Muscle of back (tissue), 11 donors: Measurements from ENCODE around the gene KIRREL1. TPM values are rescaled to one million over a fixed set of nuclear protein-coding genes. Genes with fewer than 3 reads are reported as not detected.

Experiments used
- DNase-seq, 3 donors: peaks; one replicate each; pipeline versions ENCODE4 v3.0.0 to v3.0.0-alpha.2; 2013
- polyA plus RNA-seq, 10 donors: library from polyadenylated mRNA; unstranded; fragments of 120-200 nt; gene quantifications; one replicate each; pipeline ENCODE4 v1.2.1, GENCODE V29; 2013; ENCODE audit not compliant: insufficient read length in 10 of 10

The KIRREL1 gene
- polyA plus RNA-seq, 10 donors: 27.1 to 55.1 (median 33.0) TPM

DNA sequence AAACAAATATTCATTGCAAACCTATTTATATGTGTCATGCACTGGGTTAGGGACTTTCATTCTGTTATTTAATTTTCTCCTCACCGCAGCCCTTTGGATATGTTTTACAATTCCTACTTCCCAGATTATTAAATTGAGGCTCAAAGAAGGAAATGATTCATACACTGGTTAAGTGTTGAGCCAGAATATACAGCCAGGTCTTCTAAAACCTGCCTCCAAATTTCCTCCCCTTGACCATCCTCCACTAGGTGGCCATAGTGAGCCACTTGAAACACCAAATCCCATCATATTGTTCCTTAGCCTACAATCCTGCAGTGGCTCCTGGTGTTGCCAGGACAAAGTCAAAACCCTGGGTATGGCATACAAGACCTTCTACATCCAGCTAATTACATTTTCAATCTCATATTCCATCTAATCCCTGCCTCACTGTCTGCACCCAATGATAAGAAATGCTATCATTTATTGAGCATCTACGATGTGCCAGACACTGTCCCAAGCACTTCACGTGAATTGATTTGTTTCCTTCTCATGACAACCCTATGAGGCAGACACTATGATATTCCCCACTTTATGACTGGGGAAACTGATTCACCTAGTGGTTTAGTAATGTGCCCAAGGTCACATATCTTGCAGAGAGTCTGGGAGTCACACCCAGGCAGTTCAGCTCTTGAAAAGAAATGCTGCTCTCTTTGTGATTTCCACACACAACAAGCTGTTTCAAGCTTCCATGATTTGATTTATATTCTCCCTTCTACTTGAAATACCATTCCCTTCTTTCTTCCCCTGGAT lies 23.6 kb upstream of the KIRREL1 start:
- DNase-seq: peak; percentile 53 to 66 (median 64)

DNA sequence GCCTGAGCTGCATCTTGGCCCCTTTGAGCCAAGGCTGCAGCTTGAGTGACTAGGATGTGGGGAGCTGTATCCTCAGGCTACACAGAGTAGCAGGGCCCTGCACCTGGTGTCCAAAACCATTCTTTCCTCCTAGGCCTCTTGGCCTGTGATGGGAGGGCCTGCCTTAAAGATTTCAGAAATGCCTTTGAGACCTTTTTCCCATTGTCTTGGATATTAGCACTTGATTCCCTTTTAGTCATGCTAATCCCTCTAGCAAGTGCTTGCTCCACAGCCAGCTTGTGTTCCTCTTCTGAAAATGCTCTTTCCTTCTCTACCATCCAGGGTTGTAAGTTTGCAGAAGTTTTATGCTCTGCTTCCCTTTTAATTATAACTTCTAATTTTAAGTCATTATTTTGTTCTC lies 21.7 kb upstream of the KIRREL1 start:
- no peak for DNase-seq

- no peak for DNase-seq
These were observed 18.1 kb upstream of the KIRREL1 start for GRCh38 chr1:157975228-157975950.

GRCh38 chr1:157976888-157977287 lies 16.6 kb upstream of the KIRREL1 start:
- DNase-seq: no peak

DNA sequence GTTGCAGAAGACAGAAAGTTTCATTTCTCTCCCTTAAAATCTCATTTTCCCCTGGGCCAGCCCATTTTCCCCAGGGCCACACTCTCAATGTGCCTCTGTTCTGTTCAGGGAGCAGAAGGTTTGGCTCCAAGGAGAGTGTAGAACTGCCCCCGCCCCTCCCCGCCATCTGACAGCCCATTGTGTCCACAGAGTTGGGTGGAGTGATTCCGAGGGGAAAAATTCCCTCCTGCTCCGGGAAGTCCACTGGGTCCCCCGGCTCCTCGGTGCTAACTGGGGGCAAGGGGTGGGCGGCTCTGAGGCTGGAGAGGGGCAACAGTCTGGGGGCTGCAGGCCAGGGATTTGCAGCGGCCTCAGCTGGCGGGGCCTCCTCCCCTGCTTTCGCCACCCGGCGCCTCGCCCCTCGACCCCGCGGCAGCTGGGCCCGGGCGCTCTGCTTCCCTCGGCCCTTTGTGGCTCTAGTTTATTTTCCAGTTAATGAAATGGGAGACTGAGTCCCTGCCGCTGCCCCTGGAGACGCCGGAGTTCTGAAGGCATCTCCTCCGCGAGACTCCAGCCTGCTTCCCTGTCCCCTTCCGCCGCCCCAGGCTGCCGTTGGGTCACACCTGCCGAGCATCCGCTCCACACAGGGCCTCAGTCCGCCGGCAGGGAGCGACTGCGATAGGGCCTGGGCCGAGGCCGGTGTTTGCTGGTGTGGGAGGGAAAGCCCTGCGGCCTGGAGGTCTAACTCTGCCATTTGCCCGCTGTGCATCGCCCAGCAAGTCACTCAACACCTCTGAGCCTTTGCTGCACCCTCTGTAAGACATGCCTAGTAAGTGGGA lies 14.7 kb upstream of the KIRREL1 start:
- peak in 1 of 3 donors; percentile 20 for DNase-seq

DNA sequence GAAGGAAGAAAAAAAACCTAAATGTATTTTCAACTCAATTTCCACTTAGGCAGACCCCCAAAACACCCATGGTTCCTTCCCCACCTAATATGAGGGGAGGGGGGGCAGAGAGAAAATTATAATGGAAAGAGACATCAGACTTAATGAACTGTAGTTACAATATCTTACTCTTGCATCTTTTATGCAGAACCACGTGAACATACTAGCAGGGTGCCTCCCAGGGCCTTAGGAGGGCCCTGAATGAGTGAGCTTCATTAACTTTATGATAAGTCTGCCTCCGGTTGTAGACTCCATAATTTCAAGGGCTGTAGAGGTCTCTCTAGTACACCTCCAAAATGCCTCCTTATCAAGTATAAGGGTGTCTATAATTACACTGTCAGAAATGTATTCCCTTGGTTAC lies 11.3 kb upstream of the KIRREL1 start:
- DNase-seq: no peak

- no peak for DNase-seq
These were observed 9.7 kb upstream of the KIRREL1 start for GRCh38 chr1:157983787-157984186.

- DNase-seq: no peak
These were observed 9.0 kb upstream of the KIRREL1 start for GRCh38 chr1:157984469-157984868.

DNA sequence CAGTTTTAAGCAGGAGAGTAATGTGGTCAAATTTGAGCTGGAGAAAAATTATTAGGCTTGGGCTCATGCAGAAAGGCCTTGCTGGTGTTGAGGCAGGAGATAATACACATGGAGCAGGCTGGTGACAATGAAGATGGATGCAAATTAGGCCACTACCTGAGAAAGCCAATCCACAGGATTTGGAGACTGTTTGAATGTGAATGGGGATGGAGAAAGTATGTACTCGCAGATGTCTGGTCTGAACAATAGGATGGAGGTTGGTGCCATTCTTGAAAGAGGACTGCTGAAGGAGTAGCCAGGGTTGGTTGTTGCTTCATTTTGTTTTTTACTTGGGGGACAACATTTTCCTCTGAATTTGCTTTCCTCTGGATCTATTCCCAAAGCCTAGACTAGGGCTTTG lies 8.0 kb upstream of the KIRREL1 start:
- DNase-seq: no peak

GRCh38 chr1:157988002-157988401 lies 5.4 kb upstream of the KIRREL1 start:
- no peak for DNase-seq

DNA sequence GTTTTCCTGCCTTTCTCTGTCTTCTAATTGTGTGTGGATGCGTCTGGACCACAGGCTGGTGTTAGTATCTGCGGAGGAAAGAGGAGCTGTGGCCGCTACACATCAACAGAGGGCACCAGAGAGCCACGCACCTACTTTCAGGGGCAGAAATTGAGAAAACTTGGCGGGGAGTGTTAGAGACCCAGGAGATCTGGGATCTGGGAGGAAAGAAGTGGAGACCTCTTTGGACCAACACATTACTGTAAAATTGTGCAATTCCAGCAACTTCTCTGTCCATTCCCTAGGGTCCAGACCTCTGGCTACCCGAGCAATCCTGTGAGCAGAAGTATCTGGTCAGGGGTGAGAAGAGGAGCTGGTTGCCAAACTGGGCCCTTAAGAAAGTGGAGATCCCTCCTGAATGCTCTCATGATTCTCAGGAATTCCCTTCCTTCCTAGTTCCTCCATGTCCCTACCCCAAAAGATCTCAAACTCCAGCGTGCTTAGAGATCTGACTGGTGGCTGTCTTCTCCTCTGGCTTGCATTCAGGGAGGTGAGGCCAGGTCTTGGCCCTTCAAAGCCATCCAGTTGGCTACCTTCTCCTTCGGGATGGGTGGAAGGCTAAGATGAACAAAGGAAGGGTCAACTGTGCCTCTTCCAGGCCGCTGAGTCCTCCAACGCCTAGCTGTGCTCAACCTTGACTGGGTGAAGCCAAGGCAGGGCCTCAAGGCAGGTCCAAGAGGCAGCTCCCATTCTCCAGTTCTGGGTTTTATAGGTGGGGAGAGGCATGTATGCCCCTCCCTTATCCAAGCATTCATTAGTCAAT lies 1.2 kb upstream of the KIRREL1 start:
- peak; percentile 71 to 91 (median 86) for DNase-seq

DNA sequence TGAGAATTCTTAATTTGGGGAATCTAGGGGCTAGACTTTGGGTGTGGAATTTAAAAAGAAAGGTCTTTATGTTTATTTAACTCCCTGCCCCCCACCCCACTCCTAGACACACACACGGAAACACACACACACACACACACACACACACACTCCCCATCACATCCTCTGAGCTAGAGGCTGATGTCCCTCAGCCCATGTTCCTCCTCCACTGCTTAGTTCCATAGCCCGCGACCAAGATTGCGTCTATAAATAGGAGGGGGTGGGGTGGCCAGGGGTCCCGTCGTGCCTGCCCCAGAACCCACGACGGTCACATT lies 655 bp upstream of the KIRREL1 start:
- no peak for DNase-seq

GRCh38 chr1:157993918-157994605 lies 617 bp downstream of the KIRREL1 start:
- peak in 1 of 3 donors; percentile 75 for DNase-seq

DNA sequence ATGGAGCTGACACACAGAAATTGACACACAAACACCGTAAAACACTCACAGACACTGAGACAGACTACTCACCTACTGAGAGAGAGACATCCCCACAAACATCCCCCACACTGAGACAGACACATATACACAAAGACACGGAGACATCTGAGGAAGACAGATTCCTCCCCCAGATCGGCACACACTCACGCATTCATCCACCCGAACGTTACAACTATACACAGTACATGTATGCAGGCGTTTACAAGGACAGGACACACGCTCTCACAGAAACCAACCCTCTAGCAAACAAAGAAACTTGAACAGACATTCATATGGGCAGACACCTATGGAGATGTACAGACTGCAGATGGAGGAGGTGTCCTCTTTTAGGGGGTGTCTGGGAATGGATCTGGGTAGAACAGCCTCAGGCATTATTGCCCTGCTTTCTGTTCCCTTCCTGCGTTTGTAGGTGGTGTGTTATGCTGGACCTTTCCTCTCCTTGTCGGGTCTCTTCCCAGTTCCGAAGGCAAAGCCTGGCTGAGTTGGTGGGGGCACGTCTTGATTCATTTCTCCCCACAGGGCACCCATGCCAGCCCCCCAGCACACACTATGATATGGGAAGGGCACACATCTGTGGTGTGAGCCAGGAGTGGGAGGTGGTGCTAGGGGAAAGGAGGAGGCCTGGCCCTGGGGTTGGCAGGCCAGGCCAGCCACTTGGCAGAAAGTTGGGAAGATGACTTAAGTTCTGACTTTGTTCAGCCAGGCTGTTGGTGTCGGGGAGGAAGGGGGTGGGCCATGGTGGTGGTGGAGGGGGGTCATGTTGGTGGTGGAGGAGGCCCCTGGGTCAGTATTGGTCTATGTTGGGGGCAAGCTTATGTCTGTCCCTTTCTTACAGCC lies 1.5 kb downstream of the KIRREL1 start:
- DNase-seq: peak in 1 of 3 donors; percentile 78

- DNase-seq: no peak
These were observed 2.2 kb downstream of the KIRREL1 start for GRCh38 chr1:157995583-157996169.

DNA sequence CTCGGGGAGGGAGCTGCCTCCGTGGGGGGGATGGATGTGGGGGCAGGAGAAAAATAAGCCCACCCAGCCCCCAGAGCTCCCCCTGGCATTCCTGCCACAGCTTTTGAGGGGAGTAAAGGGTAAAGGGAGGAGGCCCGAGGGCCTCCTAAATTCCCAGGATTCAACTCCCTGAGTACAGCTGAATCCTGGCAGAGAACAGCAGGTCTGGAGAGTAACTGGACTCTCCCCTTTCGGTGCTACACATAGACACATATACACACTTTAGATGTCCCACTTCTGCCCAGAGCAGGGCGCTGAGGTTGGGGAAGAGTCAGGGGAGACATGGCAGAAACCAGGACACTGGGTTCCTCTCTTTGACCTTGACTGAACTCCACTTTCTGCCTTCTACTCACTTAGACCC lies 3.0 kb downstream of the KIRREL1 start:
- DNase-seq: peak in 1 of 3 donors; percentile 60

DNA sequence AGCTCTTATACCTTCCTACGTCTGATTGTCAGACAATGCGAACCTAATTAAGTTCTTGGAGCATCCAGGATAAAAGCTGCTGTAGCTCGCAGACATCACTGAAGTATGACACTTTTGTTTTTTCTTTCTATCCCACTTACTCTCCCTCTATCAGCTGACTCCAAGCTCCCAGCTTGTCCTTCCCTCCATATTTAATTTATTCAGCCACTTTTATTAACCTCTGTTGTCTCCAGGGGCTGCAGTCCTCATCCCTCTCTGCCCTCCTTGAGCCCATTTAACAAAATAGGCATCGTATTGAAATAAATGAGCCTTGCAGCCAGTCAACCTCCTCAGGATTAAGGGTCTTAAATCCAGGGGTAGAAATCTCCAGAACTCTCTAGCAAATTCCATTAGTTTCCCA lies 7.1 kb downstream of the KIRREL1 start:
- peak in 1 of 3 donors; percentile 2 for DNase-seq

- DNase-seq: peak in 1 of 3 donors; percentile 63
These were observed 8.7 kb downstream of the KIRREL1 start for GRCh38 chr1:158002022-158002630.
